HUES6 (cell line): ENCODE data around the gene IL4I1.

Experiments used
- H3K27ac ChIP-seq: 2 replicates; pipeline ENCODE4 v1.7.0; 2013; ENCODE audit warnings: low read depth, mild to moderate bottlenecking, low read length, inconsistent platforms
- H3K27me3 ChIP-seq: 2 replicates; pipeline ENCODE4 v1.6.1; 2013; ENCODE audit warnings: low read length; ENCODE audit not compliant: control insufficient read depth, insufficient read depth
- H3K36me3 ChIP-seq: 2 replicates; pipeline ENCODE4 v1.6.1; 2013; ENCODE audit warnings: low read length; ENCODE audit not compliant: control insufficient read depth, insufficient read depth
- H3K4me1 ChIP-seq: 2 replicates; pipeline ENCODE4 v1.6.1; 2013; ENCODE audit warnings: low read length; ENCODE audit not compliant: control insufficient read depth, insufficient read depth
- H3K4me3 ChIP-seq: 2 replicates; pipeline ENCODE4 v1.5.1; 2013; ENCODE audit warnings: low read depth, low read length
- H3K9ac ChIP-seq: one replicate; pipeline ENCODE4 v1.6.1; 2013; ENCODE audit warnings: mild to moderate bottlenecking, low read length
- H3K9me3 ChIP-seq: 2 replicates; pipeline ENCODE4 v1.6.1; 2013; ENCODE audit warnings: low read depth, low read length; ENCODE audit not compliant: control insufficient read depth, insufficient read depth

The IL4I1 gene

GRCh38 chr19:49875857-49876421 is 20.7 kb downstream of the IL4I1 start:
- peaks cover 12% of the 10 kb centered on the region; the same call in 1 of the 2 replicates for H3K4me1 ChIP-seq
- H3K36me3 ChIP-seq: peaks cover 21% of the 10 kb centered on the region
- no peaks in the 10 kb centered on the region for H3K27me3 ChIP-seq
- H3K4me3 ChIP-seq: peak overlapping the region; percentile 76
- H3K27ac ChIP-seq: peak overlapping the region; percentile 89
- peak overlapping the region; percentile 91 for H3K9ac ChIP-seq
- no peaks in the 10 kb centered on the region for H3K9me3 ChIP-seq

GRCh38 chr19:49875177-49875576 is 21.5 kb downstream of the IL4I1 start:
- peak overlapping the region; percentile 91 for H3K9ac ChIP-seq

GRCh38 chr19:49874503-49875157 is 22.1 kb downstream of the IL4I1 start:
- Histone ChIP-seq H3K27me3 (no peaks in the 10 kb centered on the region), H3K27ac (no peak overlapping the region), H3K4me3 (no peak overlapping the region), H3K9me3 (no peaks in the 10 kb centered on the region), H3K9ac (no peak overlapping the region), H3K4me1 (peaks cover 21% of the 10 kb centered on the region), H3K36me3 (peaks cover 11% of the 10 kb centered on the region)

More at GRCh38 chr19:49875177-49875576, 21.5 kb downstream of the IL4I1 start:
- no peaks in the 10 kb centered on the region for H3K9me3 ChIP-seq
- peak overlapping the region; percentile 89; the same call in 1 of the 2 replicates for H3K27ac ChIP-seq
- no peaks in the 10 kb centered on the region for H3K27me3 ChIP-seq
- H3K36me3 ChIP-seq: peaks cover 14% of the 10 kb centered on the region
- H3K4me1 ChIP-seq: peaks cover 17% of the 10 kb centered on the region
- H3K4me3 ChIP-seq: peak overlapping the region; percentile 76

GRCh38 chr19:49873834-49874233 is 22.9 kb downstream of the IL4I1 start:
- Histone ChIP-seq H3K4me3 (no peak overlapping the region), H3K9me3 (no peaks in the 10 kb centered on the region), H3K27ac (no peak overlapping the region), H3K27me3 (no peaks in the 10 kb centered on the region), H3K36me3 (0 out of 2 replicates have a peak, but pooled peaks cover 3% of the 10 kb centered on the region), H3K9ac (no peak overlapping the region), H3K4me1 (peaks cover 18% of the 10 kb centered on the region)

GRCh38 chr19:49873129-49873521 is 23.6 kb downstream of the IL4I1 start:
- peaks cover 13% of the 10 kb centered on the region for H3K4me1 ChIP-seq
- H3K36me3 ChIP-seq: no peaks in the 10 kb centered on the region
- no peaks in the 10 kb centered on the region for H3K27me3 ChIP-seq
- H3K9me3 ChIP-seq: no peaks in the 10 kb centered on the region
- H3K27ac ChIP-seq: no peak overlapping the region
- H3K4me3 ChIP-seq: no peak overlapping the region
- no peak overlapping the region for H3K9ac ChIP-seq

GRCh38 chr19:49872245-49873128 is 24.2 kb downstream of the IL4I1 start:
- H3K9ac ChIP-seq: no peak overlapping the region
- no peaks in the 10 kb centered on the region for H3K36me3 ChIP-seq
- H3K4me1 ChIP-seq: peaks cover 13% of the 10 kb centered on the region
- H3K27ac ChIP-seq: no peak overlapping the region
- no peaks in the 10 kb centered on the region for H3K27me3 ChIP-seq
- H3K4me3 ChIP-seq: no peak overlapping the region
- no peaks in the 10 kb centered on the region for H3K9me3 ChIP-seq

GRCh38 chr19:49871349-49871985 is 25.2 kb downstream of the IL4I1 start:
- Histone ChIP-seq H3K9me3 (no peaks in the 10 kb centered on the region), H3K36me3 (no peaks in the 10 kb centered on the region), H3K9ac (no peak overlapping the region), H3K27ac (no peak overlapping the region), H3K4me3 (no peak overlapping the region), H3K4me1 (peaks cover 14% of the 10 kb centered on the region), H3K27me3 (no peaks in the 10 kb centered on the region)

GRCh38 chr19:49870309-49870901 is 26.3 kb downstream of the IL4I1 start:
- Histone ChIP-seq H3K27me3 (no peaks in the 10 kb centered on the region), H3K36me3 (no peaks in the 10 kb centered on the region), H3K4me3 (peak overlapping the region; percentile 63), H3K9me3 (no peaks in the 10 kb centered on the region), H3K27ac (0 out of 2 replicates have a peak overlapping the region, but pooled peaks have one; percentile 44), H3K4me1 (peaks cover 22% of the 10 kb centered on the region), H3K9ac (peak overlapping the region; percentile 68)

GRCh38 chr19:49869484-49870308 is 27.0 kb downstream of the IL4I1 start:
- peak overlapping the region; percentile 68 for H3K9ac ChIP-seq
- peaks cover 21% of the 10 kb centered on the region for H3K4me1 ChIP-seq
- no peaks in the 10 kb centered on the region for H3K9me3 ChIP-seq
- H3K27ac ChIP-seq: peak overlapping the region; percentile 44; the same call in 1 of the 2 replicates
- peak overlapping the region; percentile 63 for H3K4me3 ChIP-seq
- H3K36me3 ChIP-seq: peaks cover 5% of the 10 kb centered on the region
- H3K27me3 ChIP-seq: no peaks in the 10 kb centered on the region

- Histone ChIP-seq H3K4me3 (peak overlapping the region; percentile 59), H3K27me3 (no peaks in the 10 kb centered on the region), H3K27ac (no peak overlapping the region), H3K9ac (no peak overlapping the region), H3K4me1 (peaks cover 21% of the 10 kb centered on the region), H3K36me3 (peaks cover 11% of the 10 kb centered on the region), H3K9me3 (no peaks in the 10 kb centered on the region)
Observed at GRCh38 chr19:49869009-49869483, 27.6 kb downstream of the IL4I1 start.
